ENCODE measurements around the gene SLC66A1. TPM values are rescaled to one million over a fixed set of nuclear protein-coding genes. Genes with fewer than 3 reads are reported as not detected.

Gene SLC66A1
- total RNA-seq, 1 donor from 2014 or later = 23.7 TPM

DNA sequence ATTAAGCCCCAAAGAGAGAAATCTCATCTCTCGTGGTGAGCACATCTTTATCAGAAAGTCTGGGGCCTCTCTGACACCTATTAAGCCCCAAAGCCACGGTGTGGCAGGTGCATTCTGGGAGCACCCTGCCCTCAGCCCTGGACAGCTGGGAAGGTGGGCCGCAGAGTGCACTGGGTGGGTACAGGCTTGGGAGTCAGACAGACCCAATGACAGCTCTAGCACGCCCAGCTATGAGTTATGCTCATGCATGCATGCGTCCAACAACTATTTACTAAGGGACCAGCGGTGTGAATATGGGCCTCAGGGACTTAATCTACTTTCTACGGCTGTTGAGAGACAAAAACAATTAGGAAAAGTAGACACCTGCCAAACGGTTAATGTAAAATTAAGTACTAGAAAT, 46.6 kb downstream of the SLC66A1 start:
- DNase-seq (ENCODE audit: low read depth) = no peak
- TF ChIP-seq, protein P1, sequence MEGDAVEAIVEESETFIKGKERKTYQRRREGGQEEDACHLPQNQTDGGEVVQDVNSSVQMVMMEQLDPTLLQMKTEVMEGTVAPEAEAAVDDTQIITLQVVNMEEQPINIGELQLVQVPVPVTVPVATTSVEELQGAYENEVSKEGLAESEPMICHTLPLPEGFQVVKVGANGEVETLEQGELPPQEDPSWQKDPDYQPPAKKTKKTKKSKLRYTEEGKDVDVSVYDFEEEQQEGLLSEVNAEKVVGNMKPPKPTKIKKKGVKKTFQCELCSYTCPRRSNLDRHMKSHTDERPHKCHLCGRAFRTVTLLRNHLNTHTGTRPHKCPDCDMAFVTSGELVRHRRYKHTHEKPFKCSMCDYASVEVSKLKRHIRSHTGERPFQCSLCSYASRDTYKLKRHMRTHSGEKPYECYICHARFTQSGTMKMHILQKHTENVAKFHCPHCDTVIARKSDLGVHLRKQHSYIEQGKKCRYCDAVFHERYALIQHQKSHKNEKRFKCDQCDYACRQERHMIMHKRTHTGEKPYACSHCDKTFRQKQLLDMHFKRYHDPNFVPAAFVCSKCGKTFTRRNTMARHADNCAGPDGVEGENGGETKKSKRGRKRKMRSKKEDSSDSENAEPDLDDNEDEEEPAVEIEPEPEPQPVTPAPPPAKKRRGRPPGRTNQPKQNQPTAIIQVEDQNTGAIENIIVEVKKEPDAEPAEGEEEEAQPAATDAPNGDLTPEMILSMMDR (conservative IDR thresholded peaks at IDR 0.05; ENCODE audit: low read depth, low read length) = no peak
- H3K4me3 ChIP-seq (ENCODE audit: low read depth, low read length) = no peak overlapping the region

DNA sequence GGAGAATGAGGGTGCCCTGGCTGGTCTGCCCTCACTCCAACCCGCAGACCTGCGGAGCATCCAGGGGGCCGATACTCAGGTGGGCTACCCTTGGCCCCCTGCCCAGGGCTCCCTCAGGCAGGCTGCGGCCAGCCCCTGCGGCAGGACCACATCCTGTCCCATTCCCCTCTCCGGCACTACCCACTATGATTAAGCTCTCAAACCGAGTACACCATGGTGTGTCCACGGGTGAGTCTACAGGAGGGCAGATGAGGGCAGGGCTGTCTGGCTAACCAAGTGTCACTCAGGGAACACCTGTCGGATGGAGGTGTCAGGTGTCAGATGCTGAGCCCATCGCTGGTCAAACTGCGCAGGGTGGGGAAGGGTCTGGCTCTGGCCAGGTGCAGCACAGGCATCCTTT, 47.2 kb downstream of the SLC66A1 start:
- TF ChIP-seq, protein P1 (conservative IDR thresholded peaks at IDR 0.05; ENCODE audit: low read depth, low read length) = no peak
- no peak for DNase-seq (ENCODE audit: low read depth)
- no peak overlapping the region for H3K4me3 ChIP-seq (ENCODE audit: low read depth, low read length)

DNA sequence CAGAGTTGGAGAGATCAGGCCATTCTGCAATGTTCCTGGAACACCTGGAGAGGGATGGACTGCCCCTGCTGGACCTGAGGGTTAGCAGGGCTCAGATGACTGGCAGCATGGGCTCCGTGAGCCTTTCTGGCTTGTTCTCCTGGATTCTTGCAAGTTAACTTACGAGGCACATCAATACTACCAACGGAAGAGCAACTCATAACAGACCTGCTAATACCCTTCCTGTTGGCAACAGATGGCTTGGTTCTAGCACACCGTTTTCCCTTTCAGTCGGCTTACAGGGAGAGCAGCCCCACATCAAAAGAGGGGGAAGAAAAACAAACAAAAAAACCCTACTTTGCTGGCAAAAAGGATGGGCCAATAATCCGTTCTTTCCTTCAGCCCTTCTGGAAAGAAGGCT, 47.9 kb downstream of the SLC66A1 start:
- DNase-seq (ENCODE audit: low read depth) = no peak
- no peak overlapping the region for H3K4me3 ChIP-seq (ENCODE audit: low read depth, low read length)
- TF ChIP-seq, protein P1 (conservative IDR thresholded peaks at IDR 0.05; ENCODE audit: low read depth, low read length) = no peak

DNA sequence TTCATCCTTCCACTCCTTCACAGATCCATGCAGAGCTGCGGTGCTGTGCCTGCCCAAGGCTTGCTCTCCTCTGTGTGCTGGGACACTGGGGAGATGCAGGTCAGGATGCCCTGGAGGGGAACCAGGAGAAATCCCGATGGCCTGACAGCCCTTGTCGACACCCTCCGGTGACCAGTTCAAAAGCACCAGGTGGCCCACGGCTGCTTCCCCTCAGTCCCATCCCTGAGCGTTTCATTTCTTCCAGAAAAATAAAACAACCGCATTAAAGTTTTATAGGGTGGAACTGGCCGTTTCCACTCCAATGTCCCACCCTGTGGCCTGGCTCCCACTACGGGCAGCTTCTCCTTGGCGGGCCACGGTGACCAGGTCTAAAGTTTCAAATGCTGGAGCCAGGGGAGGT, 48.3 kb downstream of the SLC66A1 start:
- no peak for DNase-seq (ENCODE audit: low read depth)
- H3K4me3 ChIP-seq (ENCODE audit: low read depth, low read length) = no peak overlapping the region
- TF ChIP-seq, protein P1 (conservative IDR thresholded peaks at IDR 0.05; ENCODE audit: low read depth, low read length) = no peak

DNA sequence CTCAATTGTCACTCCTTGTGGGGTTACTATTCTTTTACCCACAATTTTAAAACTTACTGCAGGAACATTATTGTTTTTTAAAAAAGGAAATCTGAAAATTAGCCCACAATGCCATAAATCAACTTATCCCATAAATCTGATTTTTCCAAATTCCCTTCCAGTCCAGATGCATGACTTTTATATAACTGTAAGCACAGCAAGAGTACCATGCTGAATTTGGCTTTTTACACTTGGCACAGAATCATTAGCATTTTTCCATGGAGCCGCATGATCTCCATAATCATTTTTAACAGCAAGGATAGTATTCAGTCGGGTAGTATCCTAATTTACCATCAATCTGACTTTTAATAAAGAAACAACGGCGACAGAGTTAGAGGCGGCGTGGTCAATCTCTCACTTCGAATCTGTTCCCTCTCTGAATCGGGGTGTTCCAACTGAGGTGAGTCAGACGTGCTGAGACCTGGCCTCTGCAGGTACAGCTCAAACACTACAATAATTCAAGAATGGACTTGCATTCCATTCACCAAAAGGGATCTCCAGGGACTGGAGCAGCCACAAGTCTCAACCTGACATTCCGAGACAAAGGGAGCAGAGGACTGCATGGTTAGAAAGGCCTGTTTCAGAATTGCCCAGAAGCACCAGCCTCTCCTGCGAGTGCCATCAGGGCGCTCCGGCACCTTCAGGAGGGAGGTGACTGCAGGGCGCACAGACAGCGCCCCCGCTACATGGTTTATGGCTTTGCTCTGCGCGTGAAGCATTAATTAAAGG, 48.9 kb downstream of the SLC66A1 start:
- H3K4me3 ChIP-seq (ENCODE audit: low read depth, low read length) = no peak overlapping the region
- TF ChIP-seq, protein P1 (conservative IDR thresholded peaks at IDR 0.05; ENCODE audit: low read depth, low read length) = no peak
- DNase-seq (ENCODE audit: low read depth) = no peak

DNA sequence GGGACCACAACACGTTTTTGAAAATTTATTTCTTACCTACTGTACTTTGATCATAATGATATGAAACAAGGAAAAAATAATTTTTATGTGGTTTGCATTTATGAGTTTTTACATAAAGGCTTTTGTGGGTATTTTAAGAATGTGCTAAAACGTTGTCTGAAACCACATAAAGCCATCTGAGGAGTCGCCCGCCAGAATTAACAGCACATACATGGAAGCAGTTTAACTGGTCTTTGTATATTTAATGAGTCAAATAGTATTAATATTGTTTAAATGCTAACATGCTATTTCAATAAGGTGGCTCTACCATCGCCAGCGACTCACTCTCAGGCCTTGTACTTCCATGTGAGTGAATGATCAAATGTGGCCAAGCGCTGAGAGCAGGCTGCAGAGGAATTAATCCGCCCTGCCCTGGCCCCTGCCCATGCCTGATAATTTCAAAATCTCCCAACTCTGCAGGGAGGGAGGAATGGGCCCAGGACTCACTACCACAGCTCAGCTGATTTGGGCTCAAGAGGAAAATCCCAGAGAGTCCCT, 49.6 kb downstream of the SLC66A1 start:
- TF ChIP-seq, protein P1 (conservative IDR thresholded peaks at IDR 0.05; ENCODE audit: low read depth, low read length) = no peak
- no peak for DNase-seq (ENCODE audit: low read depth)
- H3K4me3 ChIP-seq (ENCODE audit: low read depth, low read length) = no peak overlapping the region

All from epithelial cell of proximal tubule (primary cell).